Measurements from ENCODE around the gene GLP1R. TPM values are rescaled to one million over a fixed set of nuclear protein-coding genes. Genes with fewer than 3 reads are reported as not detected.

The GLP1R gene
- polyA plus RNA-seq, 2 of the 4 experiments (the other 2 are of a cell fraction) = not detected

DNA sequence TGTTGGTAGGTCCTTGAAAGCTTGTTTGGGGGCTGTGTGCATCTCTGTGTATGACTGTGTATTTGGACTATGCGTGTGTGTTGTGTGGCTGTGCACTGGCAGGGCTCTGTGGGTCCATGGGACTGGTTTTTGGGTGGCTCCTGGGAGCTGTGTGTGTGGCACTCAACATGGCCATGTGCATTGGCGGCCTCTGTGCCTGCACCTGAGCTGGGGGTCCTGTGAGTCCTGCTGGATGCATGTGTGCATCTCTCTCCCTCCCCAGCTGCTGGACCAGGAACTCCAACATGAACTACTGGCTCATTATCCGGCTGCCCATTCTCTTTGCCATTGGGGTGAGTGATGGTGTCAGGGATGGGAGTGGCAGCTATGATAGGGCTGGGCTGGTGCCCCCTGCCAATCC lies 30.1 kb downstream of the GLP1R start (continued):
- TF ChIP-seq, protein P1, sequence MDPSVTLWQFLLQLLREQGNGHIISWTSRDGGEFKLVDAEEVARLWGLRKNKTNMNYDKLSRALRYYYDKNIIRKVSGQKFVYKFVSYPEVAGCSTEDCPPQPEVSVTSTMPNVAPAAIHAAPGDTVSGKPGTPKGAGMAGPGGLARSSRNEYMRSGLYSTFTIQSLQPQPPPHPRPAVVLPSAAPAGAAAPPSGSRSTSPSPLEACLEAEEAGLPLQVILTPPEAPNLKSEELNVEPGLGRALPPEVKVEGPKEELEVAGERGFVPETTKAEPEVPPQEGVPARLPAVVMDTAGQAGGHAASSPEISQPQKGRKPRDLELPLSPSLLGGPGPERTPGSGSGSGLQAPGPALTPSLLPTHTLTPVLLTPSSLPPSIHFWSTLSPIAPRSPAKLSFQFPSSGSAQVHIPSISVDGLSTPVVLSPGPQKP (IDR thresholded peaks at IDR 0.05; ENCODE audit: low read depth, low read length) = no peak

DNA sequence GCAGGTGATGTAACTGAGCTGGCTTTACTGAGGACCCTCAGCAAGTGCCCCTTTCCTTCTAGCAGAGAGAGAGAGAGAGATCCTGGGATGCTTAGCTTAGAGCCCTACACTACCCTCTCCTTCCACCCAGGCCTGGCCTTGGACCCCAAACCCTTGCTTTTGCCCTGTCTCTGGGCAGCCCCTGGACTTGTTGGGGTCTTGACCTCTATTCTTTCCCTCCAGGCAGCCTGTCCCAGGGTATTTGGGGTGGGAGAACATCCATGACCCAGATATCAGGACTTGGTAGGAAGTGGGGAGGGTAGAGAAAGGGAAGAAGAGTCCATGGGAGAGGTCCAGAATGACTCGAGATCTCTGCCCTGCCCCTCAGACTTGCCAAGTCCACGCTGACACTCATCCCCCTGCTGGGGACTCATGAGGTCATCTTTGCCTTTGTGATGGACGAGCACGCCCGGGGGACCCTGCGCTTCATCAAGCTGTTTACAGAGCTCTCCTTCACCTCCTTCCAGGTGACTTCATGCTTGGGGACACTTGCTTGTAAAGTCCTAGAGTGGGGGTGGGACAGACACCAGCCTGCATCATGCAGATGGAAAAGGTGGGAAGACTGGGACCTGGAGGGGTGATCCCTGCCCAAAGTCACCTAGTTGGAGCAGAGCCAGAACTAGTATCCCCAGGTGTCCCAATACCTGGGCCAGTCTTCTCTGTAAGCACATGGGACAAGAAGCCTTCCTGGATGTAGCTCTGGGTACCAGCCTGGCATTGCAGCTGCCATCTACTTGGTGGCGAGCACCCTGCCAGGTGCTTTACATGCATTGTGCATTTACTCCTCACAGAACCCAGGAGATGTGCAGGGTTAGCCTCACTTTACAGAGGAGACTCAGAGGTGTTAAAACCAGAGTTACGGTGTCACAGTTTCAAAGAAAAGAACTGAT lies 30.9 kb downstream of the GLP1R start:
- TF ChIP-seq GATA3 (IDR thresholded peaks at IDR 0.05; ENCODE audit: borderline replicate concordance) (no peak), HDAC2 (IDR thresholded peaks at IDR 0.05) (no peak), CHD4 (IDR thresholded peaks at IDR 0.05; ENCODE audit: borderline replicate concordance) (no peak), ZFP36 (IDR thresholded peaks at IDR 0.05; ENCODE audit: borderline replicate concordance, partially characterized antibody) (no peak), RNF2 (IDR thresholded peaks at IDR 0.05; ENCODE audit: borderline replicate concordance, low read depth) (no peak), MAFK (IDR thresholded peaks at IDR 0.05; ENCODE audit: partially characterized antibody) (no peak), JUN (IDR thresholded peaks at IDR 0.05) (no peak), ZSCAN20 (CRISPR knock-in tag; IDR thresholded peaks at IDR 0.05) (no peak)
- TF ChIP-seq, protein P1 (IDR thresholded peaks at IDR 0.05; ENCODE audit: low read depth, low read length) = no peak
- no peak for FAIRE-seq
- H3K27ac ChIP-seq = no peak overlapping the region
- H3K4me1 ChIP-seq = no peaks in the 10 kb centered on the region
- ChIA-PET POLR2A (no interaction called here), CTCF (no interaction called here)
- 43% methylated on average over 2 of the region's 8 CpGs for WGBS (ENCODE audit: missing lambda C conversion rate)
- no peaks in the 10 kb centered on the region for H3K9me3 ChIP-seq
- no peak for ATAC-seq
- H3K4me2 ChIP-seq = no peak overlapping the region
- no peak for DNase-seq (ENCODE audit: low read depth in 1 of 2, low spot score in 1 of 2)
- no peak overlapping the region for H3K4me3 ChIP-seq

GRCh38 chr6:39080246-39080875 lies 31.8 kb downstream of the GLP1R start:
- Histone ChIP-seq H3K27ac (no peak overlapping the region), H3K4me2 (no peak overlapping the region), H3K9me3 (no peaks in the 10 kb centered on the region), H3K4me1 (no peaks in the 10 kb centered on the region), H3K4me3 (no peak overlapping the region)
- 50% methylated on average over 2 of the region's 5 CpGs for WGBS (ENCODE audit: missing lambda C conversion rate)
- FAIRE-seq (no peak), DNase-seq (ENCODE audit: low read depth in 1 of 2, low spot score in 1 of 2) (no peak), ATAC-seq (no peak)
- ChIA-PET POLR2A (no interaction called here), CTCF (no interaction called here)
- TF ChIP-seq HEYL (CRISPR knock-in tag; IDR thresholded peaks at IDR 0.05) (no peak), CBX2 (IDR thresholded peaks at IDR 0.05; ENCODE audit: borderline replicate concordance, low read depth) (no peak), MYC (IDR thresholded peaks at IDR 0.05; ENCODE audit: borderline replicate concordance, low read length) (no peak), RCOR1 (IDR thresholded peaks at IDR 0.05; ENCODE audit: low read depth, low read length) (no peak), FOSB (CRISPR knock-in tag; IDR thresholded peaks at IDR 0.05) (no peak), KDM5A (IDR thresholded peaks at IDR 0.05) (no peak), ESRRA (IDR thresholded peaks at IDR 0.05; ENCODE audit: borderline replicate concordance, low read length) (no peak), PBX3 (IDR thresholded peaks at IDR 0.05) (no peak), HDAC2 (IDR thresholded peaks at IDR 0.05) (no peak), JUNB (IDR thresholded peaks at IDR 0.05) (no peak), HOXB5 (CRISPR knock-in tag; IDR thresholded peaks at IDR 0.05) (no peak), EHF (CRISPR knock-in tag; IDR thresholded peaks at IDR 0.05) (no peak), RAD21 (conservative IDR thresholded peaks at IDR 0.05 in 1 of 2, IDR thresholded peaks at IDR 0.05 in 1 of 2) (no peak), JUN (IDR thresholded peaks at IDR 0.05) (no peak), NPAS2 (CRISPR knock-in tag; IDR thresholded peaks at IDR 0.05; ENCODE audit: borderline replicate concordance) (no peak), SMC3 (IDR thresholded peaks at IDR 0.05) (no peak), MAFK (IDR thresholded peaks at IDR 0.05; ENCODE audit: partially characterized antibody) (no peak), HOXB13 (CRISPR knock-in tag; IDR thresholded peaks at IDR 0.05; ENCODE audit: low read depth) (no peak), ZC3H11A (IDR thresholded peaks at IDR 0.05) (no peak)
- TF ChIP-seq, protein P2, sequence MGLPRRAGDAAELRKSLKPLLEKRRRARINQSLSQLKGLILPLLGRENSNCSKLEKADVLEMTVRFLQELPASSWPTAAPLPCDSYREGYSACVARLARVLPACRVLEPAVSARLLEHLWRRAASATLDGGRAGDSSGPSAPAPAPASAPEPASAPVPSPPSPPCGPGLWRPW (IDR thresholded peaks at IDR 0.05) = no peak

All from A549 (cell line).